Astrocyte of the spinal cord (primary cell): ENCODE results near the gene CELSR2.

Source experiments
- DNase-seq: peaks from one replicate; pipeline ENCODE4 v3.0.0; 2011; ENCODE audit warnings: low read depth, low spot score
- H3K4me3 ChIP-seq: 2 replicates; pipeline ENCODE4 v1.5.1; 2011; ENCODE audit warnings: low read depth, mild to moderate bottlenecking, low read length, moderate library complexity
- CTCF ChIP-seq: IDR thresholded peaks from 2 replicates; pipeline ENCODE4 v1.5.1; 2012; ENCODE audit warnings: low read depth, mild to moderate bottlenecking, low read length, inconsistent platforms
- in situ Hi-C: cut with HindIII; loops from 2 replicates; pipeline ENCODE4 v1.10.0; 2017; ENCODE audit warnings: low sequenced_read_pairs

Gene CELSR2

GRCh38 chr1:109264379-109264755 is 15.0 kb downstream of the CELSR2 start:
- H3K4me3 ChIP-seq: no peak overlapping the region
- in situ Hi-C loops: no loop called here
- no peak for DNase-seq
- no peak for TF ChIP-seq CTCF

DNA sequence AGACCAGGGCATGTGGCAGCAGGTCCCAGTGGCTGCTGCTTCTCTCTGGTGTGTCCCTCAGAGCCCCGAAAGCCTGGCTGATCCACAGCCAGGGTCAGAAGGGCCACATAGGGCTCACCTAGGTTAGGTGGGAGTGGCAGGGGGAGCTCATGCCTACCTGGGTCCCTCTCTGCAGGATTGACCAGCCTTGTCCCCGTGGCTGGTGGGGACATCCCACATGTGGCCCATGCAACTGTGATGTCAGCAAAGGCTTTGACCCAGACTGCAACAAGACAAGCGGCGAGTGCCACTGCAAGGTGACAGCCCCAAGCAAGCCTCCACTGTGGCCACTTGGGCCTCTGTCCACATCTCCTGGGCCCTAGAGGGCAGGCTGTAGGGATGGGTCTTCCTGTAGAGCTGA is 15.7 kb downstream of the CELSR2 start:
- in situ Hi-C loops: no loop called here
- no peak for DNase-seq
- H3K4me3 ChIP-seq: no peak overlapping the region
- TF ChIP-seq CTCF: no peak

- in situ Hi-C loops: no loop called here
- DNase-seq: no peak
- H3K4me3 ChIP-seq: no peak overlapping the region
- no peak for TF ChIP-seq CTCF
Measured at GRCh38 chr1:109265741-109266330, 16.5 kb downstream of the CELSR2 start.

DNA sequence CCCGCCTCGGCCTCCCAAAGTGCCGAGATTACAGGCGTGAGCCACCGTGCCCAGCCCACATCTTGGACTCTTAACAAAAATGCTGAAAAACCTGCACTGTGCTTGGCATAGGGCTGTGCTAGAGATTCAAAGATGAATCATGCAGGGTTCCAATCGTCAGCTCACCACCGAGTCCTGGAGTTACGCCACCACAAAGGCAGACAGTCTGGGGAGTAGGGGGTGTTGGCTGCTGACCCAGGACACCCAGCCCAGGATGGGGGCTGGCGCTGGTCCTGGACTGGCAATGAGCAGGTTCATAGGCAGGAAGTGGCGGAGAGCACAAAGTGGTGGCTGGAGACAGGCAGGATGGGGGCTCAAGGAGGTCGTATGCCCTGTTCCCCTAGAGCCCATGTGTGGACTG is 17.6 kb downstream of the CELSR2 start:
- DNase-seq: peak; percentile 84
- TF ChIP-seq CTCF: no peak
- no peak overlapping the region for H3K4me3 ChIP-seq
- in situ Hi-C loops: no loop called here

DNA sequence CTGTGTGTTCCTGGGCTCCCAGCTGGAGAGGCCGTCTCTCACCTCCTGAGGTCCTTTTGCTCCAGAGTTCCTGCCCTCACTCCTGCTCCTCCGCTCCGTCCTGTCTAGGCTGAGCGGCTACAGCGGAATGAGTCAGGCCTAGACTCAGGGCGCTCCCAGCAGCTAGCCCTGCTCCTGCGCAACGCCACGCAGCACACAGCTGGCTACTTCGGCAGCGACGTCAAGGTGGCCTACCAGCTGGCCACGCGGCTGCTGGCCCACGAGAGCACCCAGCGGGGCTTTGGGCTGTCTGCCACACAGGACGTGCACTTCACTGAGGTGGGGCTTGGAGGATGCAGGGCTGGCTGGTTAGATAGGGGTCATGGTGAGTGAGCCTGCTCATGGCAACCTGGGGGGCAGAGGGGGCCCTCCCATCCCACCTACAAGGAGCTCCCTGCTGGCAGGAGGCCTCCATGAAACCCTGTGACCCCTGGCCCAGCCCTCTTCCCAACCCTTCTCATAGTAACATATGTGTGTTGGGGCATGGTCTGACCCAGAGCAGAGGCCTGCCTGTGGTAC is 18.5 kb downstream of the CELSR2 start:
- DNase-seq: no peak
- in situ Hi-C loops: no loop called here
- TF ChIP-seq CTCF: no peak
- no peak overlapping the region for H3K4me3 ChIP-seq

- in situ Hi-C loops: no loop called here
- no peak for TF ChIP-seq CTCF
- no peak for DNase-seq
- H3K4me3 ChIP-seq: no peak overlapping the region
Measured at GRCh38 chr1:109268431-109269211, 19.3 kb downstream of the CELSR2 start.
